Tibial nerve (tissue), 4 donors: Measurements from ENCODE around the gene APP.
"Not testable (repeated sequence)": the region's sequence is repeated elsewhere in the genome, so short reads cannot be mapped to it uniquely, and the experiment has no call there.

Experiments
- CTCF ChIP-seq, 5 experiments: fragments of 200-600 bp in 3 of 5; fragments of 450-650 bp in 2 of 5; sonication (generic) in 3 of 5; IDR thresholded peaks; one replicate each; pipeline ENCODE4 v1.5.1; 2016 to 2019; ENCODE audit warnings: antibody characterized with exemption in 5 of 5, mild to moderate bottlenecking in 3 of 5, moderate library complexity in 2 of 5
- EP300 ChIP-seq, 2 donors: sonication (generic); formaldehyde crosslinking; IDR thresholded peaks; one replicate each; pipeline ENCODE4 v1.6.1; 2017; ENCODE audit warnings: antibody characterized with exemption in 2 of 2, mild to moderate bottlenecking in 1 of 2

- not testable (repeated sequence) for TF ChIP-seq EP300, CTCF (IDR thresholded peaks at IDR 0.05)
Observed at GRCh38 chr21:26012482-26012881, 158.1 kb downstream of the APP start.
